GOT3 (cell line): ENCODE data around the gene UCKL1.
A peak's percentile ranks its signal among the peaks of the same experiment; 100 is the strongest.
"Not testable (repeated sequence)": the region's sequence is repeated elsewhere in the genome, so short reads cannot be mapped to it uniquely, and the experiment has no call there.

ENCODE experiments used
- DNase-seq: peaks from one replicate; lab custom pipeline; 2025; ENCODE audit warnings: mixed read lengths; lab: John Stamatoyannopoulos, UW

Gene UCKL1

GRCh38 chr20:63955827-63956663 is at the start of gene UCKL1:
Gene UCKL1, minus strand, starts transcription at chr20:63956416. Its CDS starts 44 bp downstream, at chr20:63956372.
- peak; percentile 85 for DNase-seq

GRCh38 chr20:64005394-64005793 is 49.2 kb upstream of the UCKL1 start:
- DNase-seq = no peak

GRCh38 chr20:64003960-64004725 is 47.9 kb upstream of the UCKL1 start:
- DNase-seq = no peak

- no peak for DNase-seq
These were observed 45.4 kb upstream of the UCKL1 start for GRCh38 chr20:64001607-64002011.

DNA sequence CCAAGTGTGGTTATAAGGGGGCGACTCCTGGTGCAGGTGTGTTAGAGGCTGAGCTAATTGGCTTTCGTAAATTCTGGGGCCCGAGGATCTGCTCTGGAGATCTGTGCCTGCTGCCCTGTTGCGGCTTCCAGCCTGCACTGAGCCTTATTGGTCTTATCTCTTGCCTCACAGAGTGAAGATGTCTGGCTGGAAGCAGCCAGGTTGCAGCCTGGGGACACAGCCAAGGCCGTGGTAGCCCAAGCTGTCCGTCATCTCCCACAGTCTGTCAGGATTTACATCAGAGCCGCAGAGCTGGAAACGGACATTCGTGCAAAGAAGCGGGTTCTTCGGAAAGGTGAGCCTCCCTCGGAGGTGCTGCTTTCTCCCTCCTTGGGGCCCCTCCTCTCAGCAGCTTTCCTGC is 44.7 kb upstream of the UCKL1 start:
- DNase-seq = no peak

GRCh38 chr20:63982937-63983336 is 26.7 kb upstream of the UCKL1 start:
- DNase-seq = no peak

DNA sequence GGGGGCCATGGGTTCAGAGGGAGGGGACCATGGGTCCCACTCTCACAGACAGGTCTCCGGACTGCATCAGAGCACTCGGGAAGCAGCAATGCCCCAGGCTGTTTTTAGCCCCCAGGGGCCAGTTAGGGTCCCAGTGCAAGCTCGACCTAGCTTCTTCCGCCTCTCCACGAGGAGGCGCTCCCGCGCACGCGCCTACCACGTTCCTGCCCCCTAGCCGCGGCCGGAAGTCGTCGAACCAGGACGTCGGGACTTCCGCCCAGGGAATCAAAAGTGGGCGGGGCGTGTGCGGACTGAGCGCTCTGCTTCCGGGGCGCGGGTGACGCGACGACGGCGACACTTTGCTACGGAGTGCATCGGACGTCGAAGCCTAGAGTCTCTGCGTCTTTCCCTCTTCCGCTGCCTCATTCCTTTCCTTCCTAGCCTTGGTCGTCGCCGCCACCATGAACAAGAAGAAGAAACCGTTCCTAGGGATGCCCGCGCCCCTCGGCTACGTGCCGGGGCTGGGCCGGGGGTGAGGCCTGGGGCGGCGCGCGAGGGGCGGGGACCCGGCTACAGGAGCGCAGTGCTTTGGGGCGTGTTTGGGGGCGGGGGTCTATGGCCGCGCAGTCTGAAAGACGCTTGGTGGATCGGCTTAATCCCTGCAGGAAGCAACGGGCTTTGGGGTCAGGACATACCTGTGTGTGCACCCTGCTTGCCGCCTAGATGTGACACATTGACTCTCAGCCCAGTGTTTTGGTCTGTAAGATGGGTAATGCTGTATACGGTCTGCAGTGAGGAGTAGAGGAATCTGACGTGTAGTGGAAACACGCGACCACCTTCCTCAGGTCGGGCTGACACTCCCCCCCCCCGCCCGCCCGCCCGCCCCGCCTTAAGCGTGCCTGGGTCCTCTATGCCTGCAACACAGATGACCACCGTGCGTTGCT is 24.9 kb upstream of the UCKL1 start, which contains the start of gene PRPF6:
TSS of gene PRPF6 (plus strand) at position 327 of the 923 bp plus-strand sequence. CDS start at position 441, 114 bp downstream.
- peak; percentile 70 for DNase-seq

- DNase-seq = no peak
These were observed 24.1 kb upstream of the UCKL1 start for GRCh38 chr20:63980317-63980805.

DNA sequence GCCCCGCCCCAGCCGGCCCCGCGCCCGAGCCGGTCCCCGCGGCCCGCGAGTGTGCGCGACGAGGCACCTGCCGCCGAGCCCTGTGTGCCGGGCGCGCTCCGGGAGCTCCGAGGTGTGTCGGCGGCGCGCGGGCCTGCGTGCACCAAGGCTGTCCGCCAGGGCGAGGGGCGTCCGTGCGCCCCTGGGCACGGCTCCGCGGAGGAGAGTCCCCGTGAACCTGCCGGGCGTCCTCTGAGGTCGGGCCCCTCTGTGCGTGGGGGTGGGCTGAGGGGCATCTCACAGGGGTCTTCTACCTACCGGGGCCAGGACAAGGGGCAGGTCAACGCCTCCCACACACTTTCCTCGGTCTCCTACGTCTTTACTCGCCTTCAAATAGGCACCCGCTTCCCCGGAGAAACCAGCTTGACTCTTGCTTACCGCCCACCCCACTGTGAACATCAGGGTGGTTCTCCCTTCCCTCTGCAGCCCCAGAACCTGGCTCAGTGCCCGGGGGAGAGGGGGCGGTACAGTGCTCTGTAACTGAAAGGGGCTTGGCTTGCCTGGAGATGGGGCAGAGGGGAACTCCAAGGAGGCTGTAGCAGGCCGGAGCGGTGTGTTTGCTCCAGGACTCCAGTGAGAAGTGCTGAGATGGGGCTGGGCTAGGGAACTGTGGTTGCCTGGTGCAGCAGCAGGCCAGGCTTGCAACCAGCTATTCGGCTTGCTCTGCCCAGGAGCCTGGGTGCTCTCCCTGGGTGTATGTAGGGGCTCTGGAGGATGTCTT is 23.5 kb upstream of the UCKL1 start, which contains the start of gene SAMD10:
TSS of gene SAMD10 (minus strand) at position 86 of the 760 bp plus-strand sequence. CDS start 175 bp downstream, outside the sequence.
- no peak for DNase-seq

GRCh38 chr20:63979229-63979556 is 23.0 kb upstream of the UCKL1 start:
- no peak for DNase-seq

- no peak for DNase-seq
These were observed 22.4 kb upstream of the UCKL1 start for GRCh38 chr20:63978319-63979228.

- no peak for DNase-seq
These were observed 21.6 kb upstream of the UCKL1 start for GRCh38 chr20:63977739-63978276.

DNA sequence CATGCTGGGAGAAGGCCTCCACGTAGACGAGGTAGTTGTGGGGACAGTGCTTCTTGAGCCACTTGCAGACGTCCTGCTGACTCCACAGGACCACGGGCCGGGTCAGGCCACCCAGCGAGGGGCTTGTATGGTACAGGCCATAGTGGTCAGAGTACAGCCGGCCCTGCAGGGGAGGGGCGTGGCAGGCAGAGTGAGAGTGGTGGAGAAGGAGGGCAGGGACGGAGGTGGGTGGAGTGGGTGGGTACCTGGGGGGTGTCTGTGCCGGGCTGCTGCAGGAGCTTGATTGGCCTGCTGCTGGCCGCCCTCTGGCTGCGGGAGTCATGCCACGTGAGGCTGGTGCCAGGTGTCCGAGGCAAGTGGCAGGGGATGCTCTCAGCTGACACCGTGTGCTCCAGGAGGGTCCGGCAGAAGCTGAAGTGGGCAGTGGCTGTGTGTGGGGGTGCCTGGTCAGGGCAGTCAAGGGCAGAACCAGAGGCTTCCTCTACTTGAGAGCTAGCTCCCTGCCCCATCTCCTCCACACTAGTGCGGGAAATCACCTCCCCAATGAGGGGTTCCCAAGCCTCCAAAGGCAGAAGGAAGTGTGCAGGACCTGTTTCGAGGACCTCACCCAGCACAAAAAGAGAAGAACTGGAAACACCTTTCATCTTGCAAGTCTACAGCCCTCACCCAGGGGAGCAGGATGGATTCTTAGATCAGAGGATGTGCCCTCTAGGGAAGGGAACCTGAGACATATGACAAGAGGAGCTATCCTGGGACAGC is 20.9 kb upstream of the UCKL1 start:
- DNase-seq = no peak

DNA sequence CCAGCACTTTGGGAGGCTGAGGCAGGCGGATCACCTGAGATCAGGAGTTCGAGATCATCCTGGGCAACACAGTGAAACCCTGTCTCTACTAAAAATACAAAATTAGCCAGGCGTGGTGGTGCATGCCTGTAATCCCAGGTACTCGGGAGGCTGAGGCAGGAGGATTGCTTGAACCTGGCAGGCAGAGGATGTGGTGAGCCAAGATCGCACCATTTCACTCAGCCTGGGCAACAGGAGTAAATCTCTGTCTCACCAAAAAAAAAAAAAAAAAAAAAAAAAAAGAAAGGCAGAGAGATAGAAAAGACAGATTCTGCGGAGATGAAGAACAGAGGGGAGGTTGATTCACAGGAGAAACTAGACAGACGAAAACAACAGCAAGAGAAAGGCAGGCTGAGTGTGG is 20.3 kb upstream of the UCKL1 start:
- DNase-seq = not testable (repeated sequence)

DNA sequence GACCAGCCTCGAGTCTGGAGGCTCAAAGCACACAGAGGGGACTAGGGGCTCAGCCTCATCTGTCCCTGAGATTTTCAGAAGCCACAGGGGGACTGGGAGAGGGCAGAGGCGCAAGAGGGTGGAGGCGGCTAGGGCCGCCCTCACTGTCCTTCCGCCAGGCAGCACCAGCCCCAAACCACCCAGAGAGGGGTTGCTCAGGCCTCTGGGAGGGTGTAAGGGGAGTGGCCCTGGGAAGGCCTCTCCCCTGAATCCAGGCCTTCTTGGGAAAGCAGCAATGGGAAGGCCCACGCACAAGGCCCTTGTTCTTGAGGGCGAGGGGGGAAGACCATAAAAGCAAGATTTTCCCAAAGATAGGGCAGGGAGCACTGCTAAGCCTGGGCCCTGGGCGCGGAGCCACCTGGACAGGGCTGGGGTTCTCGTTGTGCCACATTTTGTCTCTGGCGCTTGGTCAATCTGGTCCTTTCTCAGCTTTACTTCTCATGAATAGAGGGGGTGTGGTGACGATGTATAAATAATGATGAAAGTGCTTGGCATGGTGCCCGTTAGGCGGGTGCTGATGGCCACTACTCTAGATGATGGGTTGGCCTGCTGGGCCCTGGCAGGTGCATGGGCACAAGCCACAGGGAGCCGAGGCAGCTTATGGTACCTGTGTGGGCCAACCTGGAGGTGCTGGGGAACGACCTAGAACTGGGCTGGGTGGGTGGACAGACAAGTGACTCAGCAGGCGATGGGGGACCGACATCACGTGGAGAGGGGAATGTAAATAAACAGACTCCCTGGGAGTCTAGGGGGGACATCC is 18.4 kb upstream of the UCKL1 start:
- no peak for DNase-seq

- peak; percentile 82 for DNase-seq
These were observed 17.6 kb upstream of the UCKL1 start for GRCh38 chr20:63973636-63974401.

GRCh38 chr20:63973160-63973479 is 16.9 kb upstream of the UCKL1 start:
- DNase-seq = no peak
